Measurements from ENCODE around the gene LINGO1. TPM values are rescaled to one million over a fixed set of nuclear protein-coding genes. Genes with fewer than 3 reads are reported as not detected.

LINGO1 gene
- total and polyA plus RNA-seq, 4 donors: 0.50 to 1.6 (median 0.75) TPM; not detected in 1

GRCh38 chr15:77633913-77634265, 1.2 kb upstream of the LINGO1 start:
- TF ChIP-seq SP1 (IDR thresholded peaks at IDR 0.05): no peak
- no peak for TF ChIP-seq NR2F2 (IDR thresholded peaks at IDR 0.05)
- TF ChIP-seq GABPA (IDR thresholded peaks at IDR 0.05 in 1 of 2, conservative IDR thresholded peaks at IDR 0.05 in 1 of 2): no peak
- no peak for TF ChIP-seq TAF1 (conservative IDR thresholded peaks at IDR 0.05)
- no peak for TF ChIP-seq RXRA (IDR thresholded peaks at IDR 0.05)
- TF ChIP-seq FOXA1 (IDR thresholded peaks at IDR 0.05): no peak
- no peak for TF ChIP-seq HNF4A (conservative IDR thresholded peaks at IDR 0.05)
- no peak for TF ChIP-seq FOXA2 (IDR thresholded peaks at IDR 0.05)
- no peak for TF ChIP-seq HNF4G (IDR thresholded peaks at IDR 0.05)
- TF ChIP-seq JUND (IDR thresholded peaks at IDR 0.05): no peak
- no peak for TF ChIP-seq ZBTB33 (IDR thresholded peaks at IDR 0.05)
- no peak for TF ChIP-seq CTCF (IDR thresholded peaks at IDR 0.05; ENCODE audit: low read depth, low read length, missing input control)
- TF ChIP-seq YY1 (IDR thresholded peaks at IDR 0.05): no peak
- no peak for TF ChIP-seq REST (IDR thresholded peaks at IDR 0.05)
- TF ChIP-seq MAX (IDR thresholded peaks at IDR 0.05): no peak
- TF ChIP-seq RAD21 (IDR thresholded peaks at IDR 0.05): no peak
- TF ChIP-seq ATF3 (IDR thresholded peaks at IDR 0.05): no peak
- TF ChIP-seq EGR1 (IDR thresholded peaks at IDR 0.05; ENCODE audit: low read depth in 2 of 2): no peak
- H3K36me3 ChIP-seq (ENCODE audit: control insufficient read depth in 4 of 4, insufficient read depth in 3 of 4, low read depth in 1 of 4, low read length in 3 of 4): no peaks in the 10 kb centered on the region
- no peak overlapping the region for H3K27ac ChIP-seq (ENCODE audit: low read depth in 1 of 2, low read length in 2 of 2)
- H3K4me1 ChIP-seq (ENCODE audit: control insufficient read depth in 4 of 4, insufficient read depth in 4 of 4, low read length in 3 of 4): peaks cover 7 to 19% (median 11%) of the 10 kb centered on the region in 4 donors
- H3K27me3 ChIP-seq (ENCODE audit: control insufficient read depth in 4 of 4, insufficient read depth in 4 of 4, low read length in 3 of 4): peaks cover 0 to 3% (median 0%) of the 10 kb centered on the region in 4 donors
- DNase-seq (ENCODE audit: low spot score): no peak
- no peak overlapping the region for H3K4me3 ChIP-seq (ENCODE audit: low read depth in 1 of 3, low read length in 3 of 3)
- no peaks in the 10 kb centered on the region for H3K9me3 ChIP-seq (ENCODE audit: control insufficient read depth in 4 of 4, low read length in 3 of 4)
- H3K9ac ChIP-seq (ENCODE audit: low read depth in 1 of 2, low read length in 2 of 2): no peak overlapping the region
- WGBS: 16% methylated on average over 9 of the region's 9 CpGs

Data from liver (tissue), 9 donors.